ENCODE measurements around the gene MAP4K3.

Gene MAP4K3

DNA sequence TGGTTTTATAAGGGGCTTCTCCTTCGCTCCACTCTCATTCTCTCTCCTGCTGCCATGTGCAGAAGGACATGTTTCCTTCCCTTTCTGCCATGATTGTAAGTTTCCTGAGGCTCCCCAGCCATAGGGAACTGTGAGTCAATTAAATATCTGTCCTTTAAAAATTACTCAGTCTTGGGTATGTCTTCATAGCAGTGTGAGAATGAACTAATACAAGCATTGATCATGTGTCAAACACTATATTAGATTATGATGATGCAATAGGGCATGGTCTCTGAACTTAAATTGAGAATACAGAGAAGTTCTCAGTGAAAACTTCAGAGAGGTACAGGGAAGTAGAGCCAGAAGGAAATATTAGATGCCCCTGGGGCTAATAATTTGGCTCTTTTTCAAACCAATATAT is 5.9 kb upstream of the MAP4K3 start:
- DNase-seq (ENCODE audit: low spot score): no peak

DNA sequence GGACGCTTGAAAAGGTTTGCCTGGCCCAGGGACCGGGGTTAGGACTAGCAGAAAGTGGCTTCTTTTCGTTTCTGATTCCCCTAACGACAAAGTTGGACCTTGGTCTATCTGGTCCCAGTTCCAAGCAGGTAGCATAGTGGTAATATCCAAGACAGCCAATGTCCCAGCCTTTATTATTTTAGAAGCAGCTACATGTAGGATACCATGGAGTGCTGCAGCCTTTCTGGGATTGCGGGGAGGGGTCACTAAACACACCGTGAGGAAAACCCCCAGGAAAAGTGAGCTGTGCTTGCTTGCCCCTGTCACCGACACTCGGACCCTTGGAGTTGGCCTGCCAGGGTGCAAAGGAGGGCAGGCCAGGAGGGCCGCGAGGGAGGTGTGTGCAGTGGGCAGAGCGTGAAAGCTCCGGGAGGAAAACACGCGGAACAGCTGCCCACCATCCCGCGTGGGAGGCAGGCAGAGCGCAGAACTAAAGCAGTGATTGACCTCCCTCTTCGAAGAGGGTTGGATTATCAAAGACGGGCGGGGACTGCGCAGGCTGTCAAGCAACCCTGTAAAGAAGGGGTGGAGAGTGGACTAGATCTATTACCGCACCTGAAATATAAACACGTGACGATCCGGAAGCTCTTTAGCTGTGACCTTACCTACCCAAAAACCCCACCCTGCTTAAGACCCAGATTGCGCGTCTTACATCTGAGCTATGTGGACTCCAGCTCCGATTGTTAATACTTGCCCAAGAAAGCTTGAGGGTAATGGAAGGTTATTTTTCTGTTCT is 624 bp upstream of the MAP4K3 start:
- DNase-seq (ENCODE audit: low spot score): peak; percentile 73

DNA sequence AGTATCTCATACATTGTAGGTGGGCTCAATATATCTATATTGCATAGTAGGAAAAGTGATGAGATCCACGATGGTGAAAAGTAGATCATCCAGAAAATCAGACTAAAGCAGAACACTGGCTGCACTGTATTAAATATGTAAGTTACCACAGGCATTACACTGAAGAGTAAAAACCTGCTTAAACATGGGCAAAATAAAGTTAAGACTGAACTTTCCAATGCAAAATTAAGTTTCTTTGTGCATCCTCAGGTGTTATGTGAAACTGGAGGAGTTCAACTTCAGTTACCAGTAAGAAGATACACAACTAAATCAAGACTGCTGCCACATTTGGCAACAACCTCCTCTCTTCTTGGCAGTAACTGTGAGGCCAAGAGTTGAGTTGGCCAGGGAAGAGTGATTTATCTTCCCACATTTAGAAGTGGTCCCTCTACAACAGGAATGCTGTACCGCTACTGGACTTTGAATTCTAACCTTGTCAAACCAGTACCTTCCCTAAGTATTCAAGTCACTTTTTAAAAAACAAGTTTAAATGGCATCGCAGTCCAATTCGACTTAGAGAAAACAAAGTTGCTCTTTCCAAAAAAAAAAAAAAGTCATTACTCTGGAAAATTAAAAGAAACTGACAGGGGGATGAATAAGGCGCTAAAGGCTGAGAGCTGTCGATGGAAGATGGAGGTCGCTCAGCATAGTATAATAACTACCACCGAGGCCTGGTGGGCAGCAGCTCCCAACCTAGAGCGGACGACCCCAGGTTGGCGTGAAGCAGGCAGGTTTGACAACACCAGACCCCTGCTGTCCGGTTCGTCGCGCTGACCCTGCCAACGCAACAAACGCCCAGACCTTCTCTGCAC is 1.1 kb downstream of the MAP4K3 start:
- DNase-seq (ENCODE audit: low spot score): peak; percentile 23

DNA sequence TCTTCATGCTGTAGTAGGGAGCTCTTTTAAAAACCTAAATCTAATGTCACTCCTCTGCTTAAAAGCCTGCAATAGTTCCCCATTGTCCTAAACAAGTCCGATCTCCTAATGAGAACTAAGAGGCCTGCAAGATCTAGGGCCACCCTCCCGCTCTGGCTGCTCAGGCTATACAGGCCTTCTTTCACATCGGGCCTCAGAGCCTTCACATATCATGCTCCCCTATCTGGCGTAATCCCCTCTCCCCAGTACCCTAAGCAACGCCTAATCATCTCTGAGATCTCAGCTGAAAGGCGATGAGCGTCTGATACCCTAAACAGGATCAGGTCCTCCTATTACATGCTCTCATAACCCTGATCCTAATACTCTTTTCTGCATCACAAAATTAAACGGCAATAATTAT is 1.9 kb downstream of the MAP4K3 start:
- DNase-seq (ENCODE audit: low spot score): no peak

DNA sequence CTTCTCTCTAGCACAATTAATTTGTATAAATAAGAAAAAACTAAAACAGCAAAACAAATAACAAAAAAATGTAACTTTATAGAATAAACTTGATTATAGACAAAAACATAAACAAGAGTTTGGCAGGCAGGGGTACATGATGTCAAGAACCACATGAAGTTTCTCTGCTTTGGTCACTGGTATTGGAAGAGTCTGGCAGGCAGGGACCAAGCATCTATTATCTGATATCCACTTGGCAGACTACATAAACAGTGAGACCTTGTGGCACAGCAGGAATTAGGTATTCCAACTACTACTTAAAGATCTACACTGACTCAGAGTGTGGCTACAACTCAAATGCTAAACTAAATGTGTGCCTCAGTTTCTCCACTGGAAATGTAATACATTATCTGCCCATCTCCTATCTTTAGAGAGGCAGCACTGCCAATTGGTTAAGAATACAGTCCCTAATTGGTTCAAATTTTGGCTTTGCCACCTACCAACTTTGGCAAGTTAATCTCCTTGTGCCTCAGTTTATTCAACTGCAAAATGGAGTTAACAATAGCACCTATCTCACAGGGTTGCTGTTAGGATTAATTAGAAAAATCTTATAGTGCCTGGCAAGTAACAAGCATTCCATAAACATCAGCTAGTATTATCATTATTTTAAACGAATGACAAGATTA is 2.7 kb downstream of the MAP4K3 start:
- DNase-seq (ENCODE audit: low spot score): no peak

DNA sequence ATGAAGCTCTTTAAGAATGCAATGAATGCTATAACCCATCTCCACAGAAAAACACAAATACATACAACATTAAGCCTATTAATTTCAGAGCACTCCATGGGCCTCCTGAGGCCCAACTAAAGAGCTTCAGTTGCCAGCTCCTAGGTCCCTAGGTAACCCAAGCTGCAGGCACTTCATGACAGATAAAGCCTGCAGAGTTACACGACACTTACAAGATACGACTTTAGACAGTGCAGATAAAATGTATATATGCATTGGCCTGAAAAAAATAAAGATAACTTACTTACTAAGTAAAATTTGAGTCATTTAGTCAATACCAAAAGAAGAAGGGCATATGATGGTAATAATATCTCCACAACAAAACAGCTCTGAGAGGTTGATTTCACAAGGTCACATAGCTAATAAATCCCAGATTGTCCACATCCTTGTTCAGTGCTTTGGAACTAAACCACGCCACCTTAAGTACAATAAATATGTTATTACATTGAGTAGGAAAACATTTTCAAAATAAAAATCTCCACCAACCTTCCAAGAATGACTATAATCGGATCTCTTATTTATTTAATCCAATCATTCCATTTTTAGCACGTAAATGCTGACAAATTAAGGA is 3.4 kb downstream of the MAP4K3 start:
- DNase-seq (ENCODE audit: low spot score): no peak

DNA sequence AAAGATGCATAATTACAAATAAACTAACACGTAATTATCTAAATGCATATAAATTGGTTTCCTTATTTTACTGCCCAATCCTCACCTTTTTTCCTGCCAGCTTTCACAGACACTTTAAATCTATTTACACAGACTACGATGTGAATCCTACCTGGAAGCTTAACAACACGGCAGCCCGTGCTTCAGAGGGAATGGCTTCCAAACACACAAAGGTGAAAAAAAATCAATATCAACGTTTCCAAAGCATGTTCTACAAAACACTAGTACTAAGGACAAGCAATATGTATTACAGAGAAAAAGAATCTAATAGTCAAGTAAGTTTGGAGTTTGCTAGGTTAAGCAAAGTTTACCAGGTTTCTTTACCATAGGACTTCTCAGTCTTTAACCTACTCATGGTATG is 4.4 kb downstream of the MAP4K3 start:
- no peak for DNase-seq (ENCODE audit: low spot score)

DNA sequence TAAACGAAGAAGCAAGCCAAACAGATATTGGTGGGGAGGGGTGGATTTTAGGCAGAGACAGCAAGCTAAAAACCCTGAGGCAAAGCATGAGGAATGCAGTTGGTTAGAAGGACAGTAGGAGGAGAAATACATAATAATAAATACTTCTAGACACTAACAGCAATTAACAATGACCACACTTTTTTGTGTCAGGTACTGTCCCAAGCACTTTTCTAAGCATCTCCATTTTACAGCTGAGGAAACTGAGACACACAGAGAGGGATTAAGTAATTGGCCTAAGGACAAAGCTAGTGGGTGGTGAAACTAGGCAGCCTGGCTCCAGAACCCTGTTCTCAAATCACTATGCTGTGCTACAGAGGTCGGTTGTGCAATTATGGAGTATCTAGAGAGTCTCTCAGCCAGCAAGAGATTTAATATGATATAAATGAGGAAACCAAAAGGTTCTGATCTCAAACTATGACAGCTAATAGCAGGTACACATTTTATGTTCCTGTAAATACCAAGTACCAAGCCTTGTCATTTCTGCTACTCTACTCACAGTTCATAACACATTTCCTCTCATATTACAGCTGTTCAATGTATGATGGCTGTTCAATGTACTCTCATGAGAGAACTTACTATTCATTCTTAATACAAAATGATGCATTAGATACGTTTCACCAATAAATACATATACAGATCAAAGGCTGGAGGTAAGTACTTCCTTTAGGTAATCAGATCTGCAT is 5.3 kb downstream of the MAP4K3 start:
- no peak for DNase-seq (ENCODE audit: low spot score)

DNA sequence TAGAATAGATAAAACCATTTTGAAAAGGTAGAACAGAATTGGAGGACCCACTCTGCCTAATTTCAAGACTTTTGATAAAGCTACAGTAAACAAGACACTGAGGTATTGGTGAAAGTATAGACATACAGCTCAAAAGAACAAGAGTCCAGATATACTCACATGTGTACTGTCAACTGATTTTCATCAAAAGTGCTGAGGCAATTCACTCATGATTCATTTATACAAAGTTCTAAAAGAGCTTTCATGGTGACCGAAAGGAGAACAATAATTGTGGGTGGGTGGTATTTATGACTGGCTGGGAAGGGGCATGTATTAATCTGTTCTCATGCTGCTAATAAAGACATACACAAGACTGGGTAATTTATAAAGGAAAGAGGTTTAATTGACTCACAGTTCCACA is 7.3 kb downstream of the MAP4K3 start:
- DNase-seq (ENCODE audit: low spot score): no peak

DNA sequence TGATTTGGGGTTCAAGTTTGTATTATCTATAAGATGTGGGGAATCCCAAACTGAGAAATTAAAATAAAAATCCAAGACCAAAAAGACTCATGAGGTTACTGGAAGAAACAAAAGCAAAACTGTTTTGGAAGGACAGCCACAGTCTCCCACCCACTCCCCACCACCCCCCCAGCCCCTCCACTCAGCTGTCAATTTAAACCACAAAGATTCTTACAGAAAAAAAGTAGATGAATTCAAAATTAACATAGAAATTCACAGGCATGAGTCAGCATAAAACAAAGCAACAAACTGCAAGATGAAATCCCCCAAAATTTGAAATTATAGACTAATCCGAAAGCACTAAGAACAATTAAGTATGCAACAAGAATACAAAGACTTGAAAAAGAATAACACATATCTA is 12.1 kb downstream of the MAP4K3 start:
- no peak for DNase-seq (ENCODE audit: low spot score)

DNA sequence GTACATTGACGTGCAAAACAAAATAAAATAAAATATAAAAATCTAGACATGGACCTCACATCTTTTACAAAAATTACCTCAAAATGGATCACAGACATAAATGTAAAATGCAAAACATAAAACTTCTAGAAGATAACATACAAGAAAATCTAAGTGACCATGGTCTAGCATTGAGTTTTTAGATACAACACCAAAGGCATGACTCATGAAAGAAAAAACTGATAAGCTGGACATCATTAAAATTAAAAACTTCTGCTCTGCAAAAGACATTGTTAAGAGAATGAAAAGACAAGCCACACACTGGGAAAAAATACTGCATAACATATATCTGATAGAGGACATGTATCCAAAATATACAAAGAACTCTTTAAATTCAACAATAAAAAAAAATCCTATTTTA is 14.4 kb downstream of the MAP4K3 start:
- no peak for DNase-seq (ENCODE audit: low spot score)

DNA sequence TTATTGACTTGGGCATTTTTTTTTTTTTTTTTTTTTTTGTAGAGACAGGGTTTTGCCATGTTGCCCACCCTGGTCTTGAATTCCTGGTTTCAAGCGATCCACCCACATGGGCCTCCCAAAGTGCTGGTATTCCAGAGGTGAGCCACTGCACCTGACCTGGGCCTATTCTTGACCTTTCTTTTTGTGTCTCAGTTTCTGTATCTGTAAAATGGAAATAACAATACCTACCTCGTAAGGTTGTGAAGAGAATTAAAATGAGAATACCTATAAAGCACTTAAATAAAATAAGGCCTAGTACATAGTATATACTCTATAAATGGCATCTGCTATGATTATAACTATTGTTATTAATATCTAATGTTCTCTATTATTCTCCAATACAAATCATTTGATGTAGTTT is 15.7 kb downstream of the MAP4K3 start:
- no peak for DNase-seq (ENCODE audit: low spot score)

DNA sequence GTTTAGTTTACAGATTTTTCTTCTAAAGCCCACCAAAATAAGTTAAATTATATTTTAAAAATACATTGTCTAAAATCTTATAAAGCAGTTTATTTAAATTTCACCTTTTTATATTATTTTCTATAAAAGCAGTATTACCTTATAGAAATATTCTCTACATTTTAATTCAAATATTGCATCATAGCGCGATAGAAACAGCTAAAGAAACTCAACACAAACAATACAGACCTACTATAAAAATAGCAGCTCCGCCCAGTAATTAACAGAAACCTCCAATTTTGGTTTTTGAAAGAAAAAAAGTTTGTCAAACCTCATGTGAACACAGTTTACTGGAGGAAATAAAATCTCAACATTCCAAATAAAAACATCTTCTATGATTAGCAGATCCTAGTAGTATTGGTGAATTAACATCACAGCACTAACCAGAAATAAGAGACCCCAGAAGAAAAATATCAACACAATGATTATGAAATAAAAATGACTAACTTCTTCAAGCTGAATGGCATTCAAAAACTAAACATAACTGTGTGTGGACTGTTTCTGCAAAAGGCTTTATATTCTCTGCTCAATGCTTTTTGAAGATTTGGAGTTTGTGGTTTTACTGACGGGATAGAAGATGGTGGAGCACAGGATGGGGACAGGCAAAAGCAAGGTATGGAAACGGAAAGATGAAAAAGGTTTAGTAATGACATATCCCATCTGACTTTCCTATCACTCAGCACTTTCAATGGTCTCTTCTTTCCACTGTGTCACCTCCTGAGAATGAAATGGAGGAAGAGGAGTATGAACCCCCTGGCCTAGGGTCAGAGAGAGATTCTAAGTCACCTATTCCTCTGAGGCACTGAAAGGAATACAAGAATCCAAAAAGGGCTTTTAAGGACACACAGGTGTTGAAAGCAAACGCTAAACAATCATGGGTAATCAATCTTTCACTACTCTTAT is 17.5 kb downstream of the MAP4K3 start:
- no peak for DNase-seq (ENCODE audit: low spot score)

DNA sequence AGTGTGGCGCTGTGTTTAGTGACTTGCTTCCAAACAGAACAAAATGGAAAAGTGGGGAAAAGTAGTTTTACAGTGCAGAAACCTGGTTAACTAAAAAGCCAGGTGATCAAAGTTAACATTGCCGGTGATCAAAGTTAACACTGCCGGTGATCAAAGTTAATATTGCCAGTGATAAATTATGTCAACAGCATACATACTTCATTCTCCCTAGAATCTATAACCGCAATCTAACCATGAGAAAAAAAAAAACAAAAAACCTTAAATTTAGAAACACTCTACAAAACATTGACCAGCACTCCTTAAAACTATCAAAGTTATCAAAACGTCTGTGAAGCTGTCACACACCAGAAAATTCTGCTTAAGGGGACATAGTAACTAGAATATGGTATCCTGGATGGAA is 18.6 kb downstream of the MAP4K3 start:
- no peak for DNase-seq (ENCODE audit: low spot score)

DNA sequence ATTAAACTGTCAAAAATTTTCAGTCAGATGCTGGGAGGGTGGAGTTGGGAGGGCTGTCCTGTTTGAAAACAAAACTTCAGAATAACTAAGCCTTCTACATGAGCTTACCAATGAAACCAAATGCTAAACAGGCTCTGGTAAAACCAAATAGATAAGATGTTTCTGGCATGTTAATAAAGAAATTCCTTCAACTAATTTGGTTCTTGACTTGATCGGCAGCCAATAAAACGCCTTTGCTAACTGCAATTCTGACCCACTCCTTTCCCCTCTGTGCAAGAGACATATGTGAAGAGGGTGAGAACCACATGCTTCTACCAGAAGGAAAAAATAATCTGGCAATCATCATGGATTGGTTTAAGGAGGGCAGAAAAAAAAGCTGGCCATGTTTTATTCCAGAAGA is 20.9 kb downstream of the MAP4K3 start:
- no peak for DNase-seq (ENCODE audit: low spot score)

DNA sequence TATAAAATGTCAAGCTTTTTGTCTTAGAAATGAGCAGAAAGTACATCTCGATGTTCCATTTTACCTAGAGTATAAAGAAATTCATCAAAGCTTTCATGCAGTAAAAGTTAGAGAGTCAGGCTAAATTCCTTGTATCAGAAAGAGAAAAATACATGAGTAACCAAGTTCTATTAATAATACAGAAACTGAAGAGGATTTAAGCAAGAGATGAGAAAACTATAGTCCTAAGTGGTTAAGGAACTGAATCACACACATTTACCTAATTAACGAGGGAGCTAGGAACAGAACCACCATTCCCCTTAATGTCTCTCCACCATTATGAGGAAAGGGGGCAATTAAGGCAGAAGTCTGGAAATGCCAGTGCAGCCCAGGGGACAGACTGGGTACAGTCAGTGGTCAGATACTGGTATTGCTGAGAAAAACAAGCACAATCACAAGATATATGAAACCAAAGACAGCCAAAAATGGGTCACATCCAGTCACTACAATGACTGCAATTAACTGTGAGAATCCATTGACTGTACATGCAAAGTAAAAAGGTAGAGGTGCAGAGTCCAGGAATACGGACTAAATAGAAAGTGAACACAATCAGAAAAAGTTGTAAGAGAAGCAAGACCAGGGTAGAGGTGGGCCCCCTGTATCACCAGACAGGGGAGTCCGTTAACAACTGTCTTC is 23.9 kb downstream of the MAP4K3 start:
- no peak for DNase-seq (ENCODE audit: low spot score)

DNA sequence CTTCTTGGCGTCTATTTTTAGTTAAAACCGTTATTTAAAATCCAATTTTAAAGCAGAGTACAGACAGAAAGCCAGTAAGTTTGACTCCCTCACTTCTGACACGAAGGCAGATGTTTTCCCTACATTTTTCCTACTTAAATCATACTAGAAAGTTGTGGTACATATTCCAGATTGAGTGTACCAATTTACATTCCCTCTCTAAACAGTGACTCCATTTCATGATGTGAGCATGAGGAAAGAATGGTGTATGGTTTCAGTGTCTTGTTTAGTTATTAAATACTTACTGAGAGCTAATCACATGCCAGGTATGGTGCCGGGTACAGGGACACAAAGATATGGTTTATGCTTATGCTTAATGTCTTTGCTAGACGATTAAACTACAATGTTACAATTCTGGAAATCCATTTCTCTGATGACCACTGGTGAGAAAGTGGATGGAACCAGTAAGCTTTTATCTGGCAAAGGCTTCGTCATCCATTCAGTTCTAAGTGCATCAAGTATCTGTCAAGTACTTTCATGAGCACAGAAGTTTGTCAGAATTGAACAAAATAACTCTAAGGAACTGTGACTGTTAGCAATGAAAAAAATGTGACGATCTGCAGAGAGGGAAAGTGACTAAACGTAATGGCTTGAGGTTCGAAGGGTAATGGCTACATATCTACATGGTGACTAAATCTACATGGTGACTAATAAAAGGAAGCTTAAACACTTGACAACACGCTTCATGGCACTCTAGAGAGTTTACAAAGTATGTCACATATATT is 25.7 kb downstream of the MAP4K3 start:
- peak; percentile 96 for DNase-seq (ENCODE audit: low spot score)

DNA sequence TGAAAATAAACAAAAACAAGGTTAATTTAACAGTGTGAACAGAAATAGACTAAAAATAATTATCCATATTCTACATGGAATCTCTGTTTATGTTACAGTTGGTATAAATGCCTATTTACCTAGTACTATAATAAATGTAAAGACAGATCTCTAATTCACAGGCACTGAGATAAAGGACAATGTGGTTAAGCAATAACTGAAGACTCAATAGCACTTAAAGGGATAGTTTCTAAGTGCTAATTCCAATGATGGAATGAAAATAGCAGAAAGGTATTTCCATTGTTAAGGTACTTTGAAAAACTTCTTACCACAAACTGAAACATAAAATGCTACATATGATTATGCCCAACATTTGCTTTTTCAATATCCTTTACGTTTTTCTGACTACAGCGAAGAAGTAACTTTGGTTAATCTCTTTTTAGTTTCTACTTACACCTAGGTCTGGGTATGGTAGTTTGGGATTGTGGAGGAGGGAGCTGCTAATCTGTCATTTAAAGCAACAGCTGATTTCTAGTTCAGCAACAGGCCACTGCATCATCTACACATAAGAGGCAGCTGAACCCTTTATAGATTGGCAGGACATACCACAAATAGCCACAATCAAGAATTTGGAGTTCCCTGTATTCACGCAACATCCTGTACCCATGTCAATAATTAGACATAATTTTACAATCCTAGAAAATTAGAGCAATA is 27.2 kb downstream of the MAP4K3 start:
- no peak for DNase-seq (ENCODE audit: low spot score)
